GM23338 (cell line): ENCODE data around the gene EDN2. TPM values are rescaled to one million over a fixed set of nuclear protein-coding genes. Genes with fewer than 3 reads are reported as not detected.

Experiments
- ATAC-seq: fragments of 200-7000 bp; cut with Tn5 transposase; 3 replicates; pipeline ENCODE4 v1.9.1; 2020
- DNase-seq: peaks from one replicate; pipeline ENCODE4 v3.0.0-alpha.2; 2015; ENCODE audit warnings: low spot score
- H2AFZ ChIP-seq: fragments of 200-600 bp; sonication (generic); 2 replicates; pipeline ENCODE4 v1.8.0; 2016; ENCODE audit warnings: antibody characterized with exemption, mild to moderate bottlenecking, moderate library complexity
- H3F3A ChIP-seq: fragments of 200-600 bp; sonication (generic); replicated peaks from 2 replicates; pipeline ENCODE4 v1.8.0; 2017; ENCODE audit warnings: antibody characterized with exemption, mixed run types, low read depth
- H3K27ac ChIP-seq: fragments of 200-600 bp; sonication (generic); 2 replicates; pipeline ENCODE4 v1.6.1; 2016; ENCODE audit warnings: low read depth
- H3K27me3 ChIP-seq: fragments of 200-600 bp; sonication (generic); 2 replicates; pipeline ENCODE4 v1.8.0; 2016; ENCODE audit warnings: mild to moderate bottlenecking, mixed run types, moderate library complexity; ENCODE audit not compliant: insufficient read depth
- H3K36me3 ChIP-seq: fragments of 200-600 bp; sonication (generic); 2 replicates; pipeline ENCODE4 v1.8.0; 2016; ENCODE audit warnings: mild to moderate bottlenecking; ENCODE audit not compliant: insufficient read depth
- H3K4me1 ChIP-seq: fragments of 200-600 bp; sonication (generic); 2 replicates; pipeline ENCODE4 v1.8.0; 2016; ENCODE audit warnings: mild to moderate bottlenecking, moderate library complexity; ENCODE audit not compliant: insufficient read depth
- H3K4me2 ChIP-seq: fragments of 200-600 bp; sonication (generic); 2 replicates; pipeline ENCODE4 v1.7.1; 2017; ENCODE audit warnings: mixed run types
- H3K4me3 ChIP-seq: fragments of 200-600 bp; sonication (generic); 2 replicates; pipeline ENCODE4 v1.6.1; 2016; ENCODE audit warnings: mixed run types
- H3K79me2 ChIP-seq: fragments of 200-600 bp; sonication (generic); replicated peaks from 2 replicates; pipeline ENCODE4 v1.8.0; 2017; ENCODE audit warnings: mild to moderate bottlenecking; ENCODE audit not compliant: insufficient read depth
- H3K9me2 ChIP-seq: fragments of 200-600 bp; sonication (generic); 2 replicates; pipeline ENCODE4 v1.8.0; 2017; ENCODE audit not compliant: insufficient read depth
- H4K20me1 ChIP-seq: fragments of 200-600 bp; sonication (generic); replicated peaks from 2 replicates; pipeline ENCODE4 v1.8.0; 2017; ENCODE audit warnings: mild to moderate bottlenecking; ENCODE audit not compliant: insufficient read depth
- H3K27ac Mint-ChIP-seq: 2 replicates; pipeline ENCODE4 v1.8.0; 2020; ENCODE audit warnings: inconsistent platforms, mild to moderate bottlenecking, moderate library complexity, mixed read lengths
- H3K27me3 Mint-ChIP-seq: 3 replicates; pipeline ENCODE4 v1.8.0; 2022; ENCODE audit warnings: low read depth, mild to moderate bottlenecking, moderate library complexity, mixed read lengths, inconsistent platforms; ENCODE audit not compliant: insufficient read depth, poor library complexity
- H3K36me3 Mint-ChIP-seq: 3 replicates; pipeline ENCODE4 v1.8.0; 2021; ENCODE audit warnings: low read depth, mild to moderate bottlenecking, inconsistent platforms, moderate library complexity, mixed read lengths
- H3K4me1 Mint-ChIP-seq: 3 replicates; pipeline ENCODE4 v1.8.0; 2020; ENCODE audit warnings: mild to moderate bottlenecking, inconsistent platforms, mixed read lengths
- H3K4me3 Mint-ChIP-seq: 3 replicates; pipeline ENCODE4 v1.8.0; 2021; ENCODE audit warnings: moderate library complexity, mild to moderate bottlenecking, inconsistent platforms, mixed read lengths
- H3K9me3 Mint-ChIP-seq: 3 replicates; pipeline ENCODE4 v1.8.0; 2020; ENCODE audit warnings: moderate library complexity, mild to moderate bottlenecking, inconsistent platforms, mixed read lengths
- EZH2 ChIP-seq: fragments of 200-600 bp; sonication (generic); IDR thresholded peaks from one replicate; pipeline ENCODE4 v1.8.0; 2017; ENCODE audit warnings: antibody characterized with exemption, mild to moderate bottlenecking, low read depth; ENCODE audit not compliant: unreplicated experiment
- EZH2phosphoT487 ChIP-seq: fragments of 200-600 bp; sonication (generic); IDR thresholded peaks from one replicate; pipeline ENCODE4 v1.8.1; 2018; ENCODE audit warnings: antibody characterized with exemption; ENCODE audit not compliant: unreplicated experiment
- JUNB ChIP-seq: IDR thresholded peaks from one replicate; pipeline ENCODE4 v1.6.1; 2016; ENCODE audit warnings: antibody characterized with exemption; ENCODE audit not compliant: unreplicated experiment
- NANOG ChIP-seq: IDR thresholded peaks from 2 replicates; pipeline ENCODE4 v1.6.1; 2016; ENCODE audit warnings: antibody characterized with exemption, borderline replicate concordance
- POLR2AphosphoS5 ChIP-seq: IDR thresholded peaks from 2 replicates; pipeline ENCODE4 v1.6.1; 2016; ENCODE audit warnings: antibody characterized with exemption, low read depth
- STAT1 ChIP-seq: IDR thresholded peaks from one replicate; pipeline ENCODE4 v1.6.1; 2016; ENCODE audit warnings: antibody characterized with exemption; ENCODE audit not compliant: unreplicated experiment
- ZNF114 ChIP-seq: fragments of 250-450 bp; sonication (Bioruptor Pico); IDR thresholded peaks from 2 replicates; pipeline ENCODE4 v1.5.0; 2020; ENCODE audit warnings: mild to moderate bottlenecking, moderate library complexity
- ZNF331 ChIP-seq: fragments of 250-450 bp; sonication (Bioruptor Pico); IDR thresholded peaks from 2 replicates; pipeline ENCODE4 v1.5.0; 2020; ENCODE audit warnings: low read depth, mild to moderate bottlenecking, moderate library complexity
- polyA plus RNA-seq: library from polyadenylated mRNA; unstranded; fragments of >200 nt; fragmentation: Nextera tagmentation; extraction: Ambion mirVana; gene quantifications from 2 replicates; pipeline ENCODE4 v1.2.1, GENCODE V29; 2016
- total RNA-seq: library from RNA; depleted of rRNA; stranded (reverse); fragments of >200 nt; shearing (Covaris generic); gene quantifications from 2 replicates; pipeline ENCODE4 v1.2.3, GENCODE V29; 2014
- TF ChIP-seq, protein P1 (sequence below): fragments of 250-450 bp; sonication (Bioruptor Pico); IDR thresholded peaks from 2 replicates; pipeline ENCODE4 v1.5.0; 2020; ENCODE audit warnings: mild to moderate bottlenecking, moderate library complexity
- TF ChIP-seq, protein P2 (sequence below): IDR thresholded peaks from one replicate; pipeline ENCODE4 v1.6.1; 2018; ENCODE audit warnings: antibody characterized with exemption; ENCODE audit not compliant: unreplicated experiment
- TF ChIP-seq, protein P3 (sequence below): IDR thresholded peaks from 2 replicates; pipeline ENCODE4 v1.6.1; 2016; ENCODE audit warnings: antibody characterized with exemption

EDN2 gene
- total and polyA plus RNA-seq, 2 experiments from 2014 or later: not detected

DNA sequence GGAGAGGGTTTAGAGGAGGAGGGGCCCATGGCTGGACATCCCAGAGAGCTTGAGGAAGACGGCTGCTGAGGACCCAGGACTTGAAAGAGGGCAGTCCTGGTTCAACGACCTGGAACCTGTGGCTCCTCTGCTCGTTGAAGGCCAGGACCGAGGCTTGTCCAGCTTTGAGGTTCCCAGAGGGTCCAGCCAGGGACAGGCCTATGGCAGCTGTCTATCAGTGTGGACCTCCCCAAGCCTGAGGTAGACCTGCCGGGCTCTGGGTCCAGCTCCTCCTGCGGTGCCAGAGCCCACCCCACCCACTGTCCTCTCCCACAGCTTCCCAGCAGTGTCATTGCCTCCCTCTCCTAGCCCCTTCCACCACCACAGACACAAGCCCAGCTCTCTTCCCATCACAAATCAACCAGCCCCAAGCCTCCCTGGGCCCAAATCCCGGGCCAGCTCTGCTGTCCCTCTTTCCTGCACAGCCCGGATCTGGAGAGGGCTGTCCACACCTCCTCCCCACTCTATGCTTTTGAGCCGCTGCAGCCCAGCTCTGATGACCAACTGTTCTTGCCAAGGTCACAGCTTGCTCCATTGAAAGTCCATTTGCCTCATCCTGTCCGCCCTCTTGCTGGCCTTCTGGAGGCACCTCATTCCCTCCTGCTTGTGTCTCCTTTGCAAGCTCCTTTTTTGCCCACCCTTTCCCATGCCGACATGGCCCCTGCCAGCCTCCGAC lies 48.7 kb upstream of the EDN2 start:
- ATAC-seq (no peak), DNase-seq (no peak)
- Histone ChIP-seq H4K20me1 (no peaks in the 10 kb centered on the region), H3F3A (no peaks in the 10 kb centered on the region), H3K27me3 (no peaks in the 10 kb centered on the region), H2AFZ (no peak overlapping the region), H3K4me3 (no peak overlapping the region), H3K27ac (no peak overlapping the region), H3K4me1 (no peaks in the 10 kb centered on the region), H3K36me3 (no peaks in the 10 kb centered on the region), H3K9me2 (no peaks in the 10 kb centered on the region), H3K4me2 (no peak overlapping the region), H3K79me2 (no peaks in the 10 kb centered on the region)
- Mint-ChIP-seq H3K9me3 (peaks cover 37% of the 10 kb centered on the region), H3K27me3 (peaks cover 11% of the 10 kb centered on the region), H3K36me3 (peaks cover 11% of the 10 kb centered on the region; the same call in 2 of the 3 replicates), H3K4me1 (no peaks in the 10 kb centered on the region; the same call in 2 of the 3 replicates), H3K4me3 (no peak overlapping the region), H3K27ac (no peak overlapping the region)
- no peak for TF ChIP-seq POLR2AphosphoS5
- TF ChIP-seq, protein P1, sequence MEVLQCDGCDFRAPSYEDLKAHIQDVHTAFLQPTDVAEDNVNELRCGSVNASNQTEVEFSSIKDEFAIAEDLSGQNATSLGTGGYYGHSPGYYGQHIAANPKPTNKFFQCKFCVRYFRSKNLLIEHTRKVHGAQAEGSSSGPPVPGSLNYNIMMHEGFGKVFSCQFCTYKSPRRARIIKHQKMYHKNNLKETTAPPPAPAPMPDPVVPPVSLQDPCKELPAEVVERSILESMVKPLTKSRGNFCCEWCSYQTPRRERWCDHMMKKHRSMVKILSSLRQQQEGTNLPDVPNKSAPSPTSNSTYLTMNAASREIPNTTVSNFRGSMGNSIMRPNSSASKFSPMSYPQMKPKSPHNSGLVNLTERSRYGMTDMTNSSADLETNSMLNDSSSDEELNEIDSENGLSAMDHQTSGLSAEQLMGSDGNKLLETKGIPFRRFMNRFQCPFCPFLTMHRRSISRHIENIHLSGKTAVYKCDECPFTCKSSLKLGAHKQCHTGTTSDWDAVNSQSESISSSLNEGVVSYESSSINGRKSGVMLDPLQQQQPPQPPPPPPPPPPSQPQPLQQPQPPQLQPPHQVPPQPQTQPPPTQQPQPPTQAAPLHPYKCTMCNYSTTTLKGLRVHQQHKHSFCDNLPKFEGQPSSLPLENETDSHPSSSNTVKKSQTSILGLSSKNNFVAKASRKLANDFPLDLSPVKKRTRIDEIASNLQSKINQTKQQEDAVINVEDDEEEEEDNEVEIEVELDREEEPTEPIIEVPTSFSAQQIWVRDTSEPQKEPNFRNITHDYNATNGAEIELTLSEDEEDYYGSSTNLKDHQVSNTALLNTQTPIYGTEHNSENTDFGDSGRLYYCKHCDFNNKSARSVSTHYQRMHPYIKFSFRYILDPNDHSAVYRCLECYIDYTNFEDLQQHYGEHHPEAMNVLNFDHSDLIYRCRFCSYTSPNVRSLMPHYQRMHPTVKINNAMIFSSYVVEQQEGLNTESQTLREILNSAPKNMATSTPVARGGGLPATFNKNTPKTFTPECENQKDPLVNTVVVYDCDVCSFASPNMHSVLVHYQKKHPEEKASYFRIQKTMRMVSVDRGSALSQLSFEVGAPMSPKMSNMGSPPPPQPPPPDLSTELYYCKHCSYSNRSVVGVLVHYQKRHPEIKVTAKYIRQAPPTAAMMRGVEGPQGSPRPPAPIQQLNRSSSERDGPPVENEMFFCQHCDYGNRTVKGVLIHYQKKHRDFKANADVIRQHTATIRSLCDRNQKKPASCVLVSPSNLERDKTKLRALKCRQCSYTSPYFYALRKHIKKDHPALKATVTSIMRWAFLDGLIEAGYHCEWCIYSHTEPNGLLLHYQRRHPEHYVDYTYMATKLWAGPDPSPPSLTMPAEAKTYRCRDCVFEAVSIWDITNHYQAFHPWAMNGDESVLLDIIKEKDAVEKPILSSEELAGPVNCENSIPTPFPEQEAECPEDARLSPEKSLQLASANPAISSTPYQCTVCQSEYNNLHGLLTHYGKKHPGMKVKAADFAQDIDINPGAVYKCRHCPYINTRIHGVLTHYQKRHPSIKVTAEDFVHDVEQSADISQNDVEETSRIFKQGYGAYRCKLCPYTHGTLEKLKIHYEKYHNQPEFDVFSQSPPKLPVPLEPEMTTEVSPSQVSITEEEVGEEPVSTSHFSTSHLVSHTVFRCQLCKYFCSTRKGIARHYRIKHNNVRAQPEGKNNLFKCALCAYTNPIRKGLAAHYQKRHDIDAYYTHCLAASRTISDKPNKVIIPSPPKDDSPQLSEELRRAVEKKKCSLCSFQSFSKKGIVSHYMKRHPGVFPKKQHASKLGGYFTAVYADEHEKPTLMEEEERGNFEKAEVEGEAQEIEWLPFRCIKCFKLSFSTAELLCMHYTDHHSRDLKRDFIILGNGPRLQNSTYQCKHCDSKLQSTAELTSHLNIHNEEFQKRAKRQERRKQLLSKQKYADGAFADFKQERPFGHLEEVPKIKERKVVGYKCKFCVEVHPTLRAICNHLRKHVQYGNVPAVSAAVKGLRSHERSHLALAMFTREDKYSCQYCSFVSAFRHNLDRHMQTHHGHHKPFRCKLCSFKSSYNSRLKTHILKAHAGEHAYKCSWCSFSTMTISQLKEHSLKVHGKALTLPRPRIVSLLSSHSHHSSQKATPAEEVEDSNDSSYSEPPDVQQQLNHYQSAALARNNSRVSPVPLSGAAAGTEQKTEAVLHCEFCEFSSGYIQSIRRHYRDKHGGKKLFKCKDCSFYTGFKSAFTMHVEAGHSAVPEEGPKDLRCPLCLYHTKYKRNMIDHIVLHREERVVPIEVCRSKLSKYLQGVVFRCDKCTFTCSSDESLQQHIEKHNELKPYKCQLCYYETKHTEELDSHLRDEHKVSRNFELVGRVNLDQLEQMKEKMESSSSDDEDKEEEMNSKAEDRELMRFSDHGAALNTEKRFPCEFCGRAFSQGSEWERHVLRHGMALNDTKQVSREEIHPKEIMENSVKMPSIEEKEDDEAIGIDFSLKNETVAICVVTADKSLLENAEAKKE (CRISPR knock-in tag): no peak
- TF ChIP-seq STAT1: no peak
- TF ChIP-seq, protein P2, sequence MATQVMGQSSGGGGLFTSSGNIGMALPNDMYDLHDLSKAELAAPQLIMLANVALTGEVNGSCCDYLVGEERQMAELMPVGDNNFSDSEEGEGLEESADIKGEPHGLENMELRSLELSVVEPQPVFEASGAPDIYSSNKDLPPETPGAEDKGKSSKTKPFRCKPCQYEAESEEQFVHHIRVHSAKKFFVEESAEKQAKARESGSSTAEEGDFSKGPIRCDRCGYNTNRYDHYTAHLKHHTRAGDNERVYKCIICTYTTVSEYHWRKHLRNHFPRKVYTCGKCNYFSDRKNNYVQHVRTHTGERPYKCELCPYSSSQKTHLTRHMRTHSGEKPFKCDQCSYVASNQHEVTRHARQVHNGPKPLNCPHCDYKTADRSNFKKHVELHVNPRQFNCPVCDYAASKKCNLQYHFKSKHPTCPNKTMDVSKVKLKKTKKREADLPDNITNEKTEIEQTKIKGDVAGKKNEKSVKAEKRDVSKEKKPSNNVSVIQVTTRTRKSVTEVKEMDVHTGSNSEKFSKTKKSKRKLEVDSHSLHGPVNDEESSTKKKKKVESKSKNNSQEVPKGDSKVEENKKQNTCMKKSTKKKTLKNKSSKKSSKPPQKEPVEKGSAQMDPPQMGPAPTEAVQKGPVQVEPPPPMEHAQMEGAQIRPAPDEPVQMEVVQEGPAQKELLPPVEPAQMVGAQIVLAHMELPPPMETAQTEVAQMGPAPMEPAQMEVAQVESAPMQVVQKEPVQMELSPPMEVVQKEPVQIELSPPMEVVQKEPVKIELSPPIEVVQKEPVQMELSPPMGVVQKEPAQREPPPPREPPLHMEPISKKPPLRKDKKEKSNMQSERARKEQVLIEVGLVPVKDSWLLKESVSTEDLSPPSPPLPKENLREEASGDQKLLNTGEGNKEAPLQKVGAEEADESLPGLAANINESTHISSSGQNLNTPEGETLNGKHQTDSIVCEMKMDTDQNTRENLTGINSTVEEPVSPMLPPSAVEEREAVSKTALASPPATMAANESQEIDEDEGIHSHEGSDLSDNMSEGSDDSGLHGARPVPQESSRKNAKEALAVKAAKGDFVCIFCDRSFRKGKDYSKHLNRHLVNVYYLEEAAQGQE: no peak
- TF ChIP-seq NANOG: no peak
- no peak for TF ChIP-seq EZH2phosphoT487
- no peak for TF ChIP-seq ZNF114
- TF ChIP-seq, protein P3, sequence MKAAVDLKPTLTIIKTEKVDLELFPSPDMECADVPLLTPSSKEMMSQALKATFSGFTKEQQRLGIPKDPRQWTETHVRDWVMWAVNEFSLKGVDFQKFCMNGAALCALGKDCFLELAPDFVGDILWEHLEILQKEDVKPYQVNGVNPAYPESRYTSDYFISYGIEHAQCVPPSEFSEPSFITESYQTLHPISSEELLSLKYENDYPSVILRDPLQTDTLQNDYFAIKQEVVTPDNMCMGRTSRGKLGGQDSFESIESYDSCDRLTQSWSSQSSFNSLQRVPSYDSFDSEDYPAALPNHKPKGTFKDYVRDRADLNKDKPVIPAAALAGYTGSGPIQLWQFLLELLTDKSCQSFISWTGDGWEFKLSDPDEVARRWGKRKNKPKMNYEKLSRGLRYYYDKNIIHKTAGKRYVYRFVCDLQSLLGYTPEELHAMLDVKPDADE: no peak
- no peak for TF ChIP-seq JUNB
- no peak for TF ChIP-seq EZH2
- TF ChIP-seq ZNF331 (CRISPR knock-in tag): no peak
